Ascending aorta (tissue), 2 donors: ENCODE results near the gene MAPK1. TPM values are rescaled to one million over a fixed set of nuclear protein-coding genes. Genes with fewer than 3 reads are reported as not detected.
"Not testable (repeated sequence)": the region's sequence is repeated elsewhere in the genome, so short reads cannot be mapped to it uniquely, and the experiment has no call there.

Source experiments
- DNase-seq, 2 donors: peaks; one replicate each; pipeline ENCODE4 v3.0.0-alpha.2; 2019; ENCODE audit warnings: low spot score in 2 of 2
- H3K27ac ChIP-seq, 2 donors: fragments of 200-600 bp; sonication (generic); one replicate each; pipeline ENCODE4 v1.5.1; 2016 to 2017; ENCODE audit warnings: mild to moderate bottlenecking in 1 of 2
- H3K27me3 ChIP-seq: fragments of 200-600 bp; sonication (generic); one replicate; pipeline ENCODE4 v1.5.1; 2017
- H3K36me3 ChIP-seq, 2 donors: fragments of 200-600 bp; sonication (generic); one replicate each; pipeline ENCODE4 v1.5.1; 2016
- H3K4me1 ChIP-seq, 2 donors: fragments of 200-600 bp; sonication (generic); one replicate each; pipeline ENCODE4 v1.5.1; 2016 to 2017; ENCODE audit warnings: mild to moderate bottlenecking in 1 of 2
- H3K4me3 ChIP-seq, 2 donors: fragments of 200-600 bp; sonication (generic); one replicate each; pipeline ENCODE4 v1.5.1; 2016 to 2017; ENCODE audit warnings: mild to moderate bottlenecking in 1 of 2
- H3K9me3 ChIP-seq, 2 donors: fragments of 200-600 bp; sonication (generic); one replicate each; pipeline ENCODE4 v1.5.1; 2016
- CTCF ChIP-seq, 3 experiments: fragments of 200-600 bp in 2 of 3; fragments of 450-650 bp in 1 of 3; sonication (generic) in 2 of 3; IDR thresholded peaks; one replicate each; pipeline ENCODE4 v1.5.1; 2016 to 2019; ENCODE audit warnings: antibody characterized with exemption in 3 of 3, mild to moderate bottlenecking in 1 of 3, moderate library complexity in 1 of 3
- intact Hi-C: fragments of 100-400 bp; cut with DNase I; formaldehyde crosslinking; loops from one replicate; pipeline ENCODE4 v1.15.1; 2023
- total RNA-seq: library from RNA; depleted of rRNA; stranded (reverse); fragments of >200 nt; gene quantifications from one replicate; pipeline ENCODE4 v1.1.0, GENCODE V29; 2016

The MAPK1 gene
- total RNA-seq, 1 donor from 2014 or later = 43.3 TPM

- Histone ChIP-seq H3K4me3 (no peak overlapping the region), H3K9me3 (no peaks in the 10 kb centered on the region), H3K4me1 (peaks cover 0 to 27% of the 10 kb centered on the region in 2 donors), H3K27ac (no peak overlapping the region), H3K27me3 (no peaks in the 10 kb centered on the region), H3K36me3 (no peaks in the 10 kb centered on the region)
- intact Hi-C loops = loop anchor here (5.0 kb wide), 1 partner anchor 49 kb away; the partner anchor contains the start of gene MAPK1
- no peak for TF ChIP-seq CTCF (IDR thresholded peaks at IDR 0.05)
- DNase-seq = no peak
Measured at GRCh38 chr22:21818487-21819182, 48.8 kb downstream of the MAPK1 start.

DNA sequence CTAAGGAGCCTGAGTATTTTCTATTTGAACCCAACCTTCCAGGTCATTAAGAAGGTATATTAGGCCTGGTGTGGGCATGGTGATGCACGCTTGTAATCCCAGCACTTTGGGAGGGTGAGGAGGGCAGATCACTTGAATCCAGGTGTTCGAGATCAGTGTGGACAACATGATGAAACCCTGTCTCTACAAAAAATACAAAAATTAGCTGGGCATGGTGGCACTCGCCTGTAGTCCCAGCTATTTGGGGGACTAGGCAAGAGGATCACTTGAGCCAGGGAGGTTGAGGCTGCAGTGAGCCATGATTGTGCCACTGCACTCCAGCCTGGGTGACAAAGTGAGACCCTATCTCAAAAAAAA is 50.0 kb downstream of the MAPK1 start:
- H3K9me3 ChIP-seq, H3K36me3 ChIP-seq, DNase-seq, H3K4me3 ChIP-seq, H3K27me3 ChIP-seq: not testable (repeated sequence)
- Histone ChIP-seq H3K4me1 (peaks cover 0 to 21% of the 10 kb centered on the region in 2 donors), H3K27ac (peak overlapping the region; percentile 67 to 78)
- intact Hi-C loops = loop anchor here (2.0 to 5.0 kb wide), 2 partner anchors 19 to 50 kb away; partner anchors contain the start of gene MAPK1

- peak overlapping the region; percentile 67 to 78 for H3K27ac ChIP-seq
- H3K9me3 ChIP-seq = no peaks in the 10 kb centered on the region
- intact Hi-C loops = loop anchor here (2.0 to 5.0 kb wide), 2 partner anchors 20 to 50 kb away; partner anchors contain the start of gene MAPK1
- H3K4me1 ChIP-seq = peaks cover 0 to 21% of the 10 kb centered on the region in 2 donors
- H3K27me3 ChIP-seq = no peaks in the 10 kb centered on the region
- TF ChIP-seq CTCF (IDR thresholded peaks at IDR 0.05) = no peak
- H3K36me3 ChIP-seq = no peaks in the 10 kb centered on the region
- DNase-seq = no peak
- H3K4me3 ChIP-seq = no peak overlapping the region
Measured at GRCh38 chr22:21816787-21817496, 50.5 kb downstream of the MAPK1 start.

DNA sequence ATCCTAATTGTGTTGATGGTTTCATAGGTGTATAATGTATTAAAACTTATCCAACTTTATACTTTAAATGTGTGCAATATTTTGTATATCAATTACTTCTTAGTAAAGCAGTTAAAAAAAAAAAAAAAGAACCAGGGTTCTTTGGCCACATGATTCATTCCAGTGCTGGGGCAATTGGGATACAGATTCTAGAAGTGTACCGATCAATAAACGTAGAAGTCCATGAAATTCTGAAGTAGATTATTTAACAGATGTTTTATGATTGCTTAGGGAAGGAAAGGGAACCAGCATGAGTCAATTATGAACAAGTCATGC is 51.0 kb downstream of the MAPK1 start:
- Histone ChIP-seq H3K27ac (peak overlapping the region; percentile 67 to 78), H3K9me3 (no peaks in the 10 kb centered on the region), H3K4me1 (peaks cover 0 to 21% of the 10 kb centered on the region in 2 donors), H3K27me3 (no peaks in the 10 kb centered on the region), H3K4me3 (no peak overlapping the region), H3K36me3 (no peaks in the 10 kb centered on the region)
- no peak for DNase-seq
- intact Hi-C loops = loop anchor here (2.0 to 5.0 kb wide), 2 partner anchors 20 to 51 kb away; partner anchors contain the start of gene MAPK1
- TF ChIP-seq CTCF (IDR thresholded peaks at IDR 0.05) = no peak

DNA sequence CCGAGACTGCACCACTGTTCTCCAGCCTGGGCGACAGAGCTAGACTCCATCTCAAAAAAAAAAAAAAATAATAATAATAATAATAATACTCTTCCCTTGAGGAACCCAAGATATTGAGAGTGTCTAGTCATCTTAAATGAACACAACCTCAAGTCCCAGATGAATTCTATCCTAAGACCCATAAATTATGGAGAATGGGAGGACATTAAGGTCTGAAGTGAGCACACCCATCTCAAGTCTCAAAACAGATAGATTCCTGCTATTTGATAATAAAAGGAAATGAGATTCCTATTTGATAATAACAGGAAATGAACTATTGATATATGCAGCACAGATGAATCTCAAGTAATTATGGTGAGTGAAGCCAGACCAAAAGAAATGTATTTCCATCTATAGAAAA is 51.5 kb downstream of the MAPK1 start:
- Histone ChIP-seq H3K36me3 (no peaks in the 10 kb centered on the region), H3K27me3 (no peaks in the 10 kb centered on the region), H3K4me1 (peaks cover 0 to 21% of the 10 kb centered on the region in 2 donors), H3K27ac (peak overlapping the region; percentile 67 to 78), H3K9me3 (no peaks in the 10 kb centered on the region), H3K4me3 (no peak overlapping the region)
- DNase-seq = no peak
- no peak for TF ChIP-seq CTCF (IDR thresholded peaks at IDR 0.05)
- intact Hi-C loops = loop anchor here (2.0 to 5.0 kb wide), 2 partner anchors 21 to 51 kb away; partner anchors contain the start of gene MAPK1

- Histone ChIP-seq H3K27ac (peak overlapping the region; percentile 67 to 78), H3K36me3 (no peaks in the 10 kb centered on the region), H3K4me1 (peaks cover 0 to 21% of the 10 kb centered on the region in 2 donors), H3K27me3 (no peaks in the 10 kb centered on the region), H3K4me3 (no peak overlapping the region), H3K9me3 (no peaks in the 10 kb centered on the region)
- DNase-seq = no peak
- TF ChIP-seq CTCF (IDR thresholded peaks at IDR 0.05) = no peak
- intact Hi-C loops = loop anchor here (5.0 kb wide), 1 partner anchor 52 kb away; the partner anchor contains the start of gene MAPK1
Measured at GRCh38 chr22:21815357-21815756, 52.1 kb downstream of the MAPK1 start.
